Breast epithelium (tissue), 4 donors: ENCODE measurements around the gene STAT1. TPM values are rescaled to one million over a fixed set of nuclear protein-coding genes. Genes with fewer than 3 reads are reported as not detected.

ENCODE experiments used
- DNase-seq, 2 donors: peaks; one replicate each; pipeline ENCODE4 v3.0.0-alpha.2; 2019; ENCODE audit warnings: low spot score in 2 of 2
- H3K27ac ChIP-seq, 2 donors: fragments of 200-600 bp; sonication (generic) in 1 of 2; one replicate each; pipeline ENCODE4 v1.5.1; 2016 to 2019; ENCODE audit warnings: mild to moderate bottlenecking in 1 of 2
- H3K27me3 ChIP-seq, 2 donors: fragments of 200-600 bp; sonication (generic) in 1 of 2; one replicate each; pipeline versions ENCODE4 v1.5.1 to v1.6.0; 2017 to 2019; ENCODE audit warnings: control low read depth in 1 of 2, mild to moderate bottlenecking in 1 of 2
- H3K36me3 ChIP-seq: fragments of 200-600 bp; one replicate; pipeline ENCODE4 v1.5.1; 2019
- H3K4me1 ChIP-seq, 2 donors: fragments of 200-600 bp; sonication (generic); one replicate each; pipeline ENCODE4 v1.5.1; 2016 to 2019; ENCODE audit warnings: control low read depth in 1 of 2
- H3K4me3 ChIP-seq, 3 donors: fragments of 200-600 bp; sonication (generic); 1 replicate in 2 of 3; 2 replicates in 1 of 3; pipeline ENCODE4 v1.5.1; 2016 to 2019; ENCODE audit warnings: mild to moderate bottlenecking in 3 of 3, moderate library complexity in 2 of 3
- H3K9me3 ChIP-seq, 2 donors: fragments of 200-600 bp; sonication (generic) in 1 of 2; one replicate each; pipeline ENCODE4 v1.5.1; 2016 to 2019; ENCODE audit warnings: control low read depth in 1 of 2
- CTCF ChIP-seq, 3 donors: fragments of 450-650 bp; IDR thresholded peaks; one replicate each; pipeline ENCODE4 v1.5.1; 2016 to 2017; ENCODE audit warnings: antibody characterized with exemption in 3 of 3, mild to moderate bottlenecking in 3 of 3, moderate library complexity in 3 of 3
- POLR2A ChIP-seq: fragments of 450-650 bp; IDR thresholded peaks from one replicate; pipeline ENCODE4 v1.6.1; 2016; ENCODE audit warnings: antibody characterized with exemption, mild to moderate bottlenecking, moderate library complexity
- POLR2AphosphoS5 ChIP-seq, 3 donors: sonication (generic); formaldehyde crosslinking; IDR thresholded peaks; one replicate each; pipeline ENCODE4 v1.6.1; 2017; ENCODE audit warnings: antibody characterized with exemption in 3 of 3
- intact Hi-C: fragments of 100-400 bp; cut with DNase I; formaldehyde crosslinking; loops from one replicate; pipeline ENCODE4 v1.15.1; 2023; ENCODE audit warnings: low total_unique reads
- total RNA-seq, 3 donors: library from RNA; depleted of rRNA; stranded (reverse); fragments of >200 nt; gene quantifications; one replicate each; pipeline ENCODE4 v1.1.0, GENCODE V29; 2016

Gene STAT1
- total RNA-seq, 3 donors from 2014 or later: 44.2 to 79.6 (median 59.4) TPM

GRCh38 chr2:191048073-191048472 is 34.1 kb upstream of the STAT1 start:
- Histone ChIP-seq H3K4me1 (no peaks in the 10 kb centered on the region), H3K27ac (no peak overlapping the region), H3K4me3 (no peak overlapping the region), H3K36me3 (no peaks in the 10 kb centered on the region), H3K9me3 (no peaks in the 10 kb centered on the region), H3K27me3 (no peaks in the 10 kb centered on the region)
- no peak for DNase-seq
- TF ChIP-seq CTCF (IDR thresholded peaks at IDR 0.05): no peak
- no peak for TF ChIP-seq POLR2A
- no peak for TF ChIP-seq POLR2AphosphoS5 (IDR thresholded peaks at IDR 0.05)
- intact Hi-C loops: no loop called here

DNA sequence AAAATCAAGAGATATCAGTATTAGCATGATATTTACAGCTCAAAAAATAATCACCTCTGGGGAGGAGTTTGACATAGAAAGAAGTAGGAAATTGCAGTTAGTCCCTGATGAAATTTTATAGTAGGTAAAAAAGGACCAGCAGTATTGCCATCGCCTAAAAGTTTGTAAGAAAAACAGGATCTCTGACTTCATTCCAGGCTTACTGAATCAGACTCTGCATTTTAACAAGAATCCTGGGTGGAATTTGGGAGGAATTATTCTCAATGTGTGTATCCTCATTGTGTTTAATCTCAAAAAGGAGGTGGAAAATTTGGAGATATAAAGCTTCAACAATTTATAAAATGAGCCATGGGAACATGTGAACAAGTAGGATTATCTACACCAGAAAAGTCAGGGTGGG is 31.2 kb upstream of the STAT1 start:
- Histone ChIP-seq H3K36me3 (no peaks in the 10 kb centered on the region), H3K27ac (no peak overlapping the region), H3K9me3 (no peaks in the 10 kb centered on the region), H3K27me3 (no peaks in the 10 kb centered on the region), H3K4me3 (no peak overlapping the region), H3K4me1 (no peaks in the 10 kb centered on the region)
- no peak for DNase-seq
- intact Hi-C loops: no loop called here
- TF ChIP-seq POLR2A (no peak), CTCF (IDR thresholded peaks at IDR 0.05) (no peak), POLR2AphosphoS5 (IDR thresholded peaks at IDR 0.05) (no peak)

- Histone ChIP-seq H3K27ac (no peak overlapping the region), H3K36me3 (no peaks in the 10 kb centered on the region), H3K9me3 (no peaks in the 10 kb centered on the region), H3K27me3 (no peaks in the 10 kb centered on the region), H3K4me3 (no peak overlapping the region), H3K4me1 (no peaks in the 10 kb centered on the region)
- intact Hi-C loops: no loop called here
- DNase-seq: no peak
- no peak for TF ChIP-seq CTCF (IDR thresholded peaks at IDR 0.05)
- TF ChIP-seq POLR2A: no peak
- no peak for TF ChIP-seq POLR2AphosphoS5 (IDR thresholded peaks at IDR 0.05)
These were observed 29.5 kb upstream of the STAT1 start for GRCh38 chr2:191043438-191043837.

DNA sequence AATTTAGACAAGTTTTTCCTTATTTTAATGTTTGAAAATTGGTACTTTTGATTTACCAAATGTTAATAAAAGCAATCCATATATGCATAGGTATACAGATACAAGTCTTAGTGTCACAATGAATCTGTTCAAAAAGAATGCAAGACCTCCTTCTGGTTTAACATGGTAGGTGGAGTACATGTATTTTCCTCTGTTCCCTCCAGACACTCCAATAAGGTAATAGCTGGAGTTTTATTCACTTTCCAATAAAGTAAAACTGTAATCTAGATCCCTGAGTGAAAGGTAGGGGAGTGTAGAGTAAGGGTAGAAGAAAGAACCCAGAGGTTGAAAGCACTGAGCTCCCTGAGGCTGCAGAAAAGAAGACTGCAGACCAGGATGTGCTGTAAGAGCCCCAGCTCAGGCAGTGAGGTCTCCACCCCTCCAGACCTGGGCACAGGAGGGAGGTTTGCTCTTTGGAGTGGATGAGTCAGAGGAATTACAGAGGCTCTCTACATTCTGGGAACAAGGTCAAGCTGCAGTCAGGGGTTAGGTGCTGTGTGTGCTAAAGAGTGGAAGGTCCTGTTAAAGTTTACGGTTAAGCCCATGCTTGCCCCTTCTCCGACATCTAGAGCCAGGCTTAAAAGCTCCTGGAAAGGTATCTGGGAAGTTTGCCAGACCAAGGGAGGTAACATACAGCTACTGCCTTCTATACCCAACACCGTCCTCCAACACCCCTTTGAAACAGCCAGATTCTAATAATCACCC is 27.6 kb upstream of the STAT1 start:
- Histone ChIP-seq H3K4me1 (no peaks in the 10 kb centered on the region), H3K27me3 (no peaks in the 10 kb centered on the region), H3K36me3 (no peaks in the 10 kb centered on the region), H3K4me3 (no peak overlapping the region), H3K9me3 (no peaks in the 10 kb centered on the region), H3K27ac (no peak overlapping the region)
- intact Hi-C loops: no loop called here
- TF ChIP-seq POLR2AphosphoS5 (IDR thresholded peaks at IDR 0.05): no peak
- no peak for TF ChIP-seq POLR2A
- TF ChIP-seq CTCF (IDR thresholded peaks at IDR 0.05): no peak
- no peak for DNase-seq

- no peaks in the 10 kb centered on the region for H3K36me3 ChIP-seq
- TF ChIP-seq CTCF (IDR thresholded peaks at IDR 0.05) (no peak), POLR2AphosphoS5 (IDR thresholded peaks at IDR 0.05) (no peak), POLR2A (no peak)
- no peaks in the 10 kb centered on the region for H3K27me3 ChIP-seq
- H3K4me1 ChIP-seq: no peaks in the 10 kb centered on the region
- DNase-seq: no peak
- intact Hi-C loops: no loop called here
- no peak overlapping the region for H3K4me3 ChIP-seq
- no peaks in the 10 kb centered on the region for H3K9me3 ChIP-seq
- no peak overlapping the region for H3K27ac ChIP-seq
These were observed 25.6 kb upstream of the STAT1 start for GRCh38 chr2:191039616-191040015.
